NCI-H1694 (cell line): ENCODE results near the gene GUCY1B1.
"Not testable (repeated sequence)": the region's sequence is repeated elsewhere in the genome, so short reads cannot be mapped to it uniquely, and the experiment has no call there.

Source experiments
- DNase-seq: peaks from one replicate; lab custom pipeline; 2025; lab: John Stamatoyannopoulos, UW

GUCY1B1 gene

DNA sequence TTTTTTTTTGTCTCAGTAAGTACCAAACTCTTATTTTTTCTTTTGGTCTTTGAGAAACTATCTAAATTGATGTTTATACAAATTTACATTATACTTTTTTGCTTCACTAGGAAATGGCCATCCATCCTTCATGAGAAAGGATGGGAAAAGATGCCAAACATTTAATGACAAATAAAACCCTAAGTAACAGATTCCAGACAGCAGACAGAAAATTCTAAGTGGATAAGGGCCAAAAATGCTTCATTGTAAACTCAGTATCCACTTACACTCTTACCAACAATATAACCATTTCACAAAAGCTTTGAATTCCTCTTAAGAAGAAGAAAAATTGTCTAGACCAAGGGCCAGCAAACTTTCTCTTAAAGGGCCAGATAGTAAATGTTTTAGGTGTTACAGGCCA is 3.5 kb downstream of the GUCY1B1 start:
- DNase-seq, result no peak

DNA sequence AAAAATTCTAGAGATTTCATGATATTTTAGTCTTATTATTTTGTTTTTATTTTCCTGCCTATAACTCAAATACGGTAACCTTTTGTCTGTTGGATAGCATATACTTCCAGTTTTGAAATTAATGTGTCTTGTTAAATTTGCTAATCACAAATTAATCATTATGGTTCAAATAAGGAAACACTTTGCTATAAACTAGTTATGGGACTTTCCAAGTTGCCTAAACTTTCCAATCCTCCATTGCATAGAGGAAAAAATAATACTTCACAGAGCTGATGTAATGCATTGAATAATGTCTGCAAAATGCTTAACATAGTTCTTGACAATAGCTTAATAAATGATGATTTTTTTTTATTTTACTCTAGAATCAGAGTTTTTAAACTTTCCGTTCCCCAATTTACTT is 4.7 kb downstream of the GUCY1B1 start:
- DNase-seq, result no peak

DNA sequence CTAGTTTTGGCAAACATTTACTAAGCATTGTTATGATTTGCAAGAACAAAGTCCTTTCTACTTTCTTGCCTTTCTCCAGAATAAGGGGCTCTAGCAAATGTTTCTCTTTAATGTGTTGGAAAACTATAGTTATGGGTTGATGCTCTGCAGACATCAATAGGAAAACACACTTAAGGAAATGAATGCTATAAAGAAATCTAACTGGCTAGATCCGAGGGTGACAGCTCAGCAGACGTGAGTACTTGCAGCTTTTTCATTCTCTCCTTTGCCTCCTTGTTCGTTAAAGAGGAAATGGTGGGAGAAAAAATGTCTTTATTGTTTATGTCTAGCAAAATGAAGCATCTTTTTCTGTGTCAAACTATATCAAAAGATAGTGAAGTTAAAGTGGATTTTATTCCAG is 6.3 kb downstream of the GUCY1B1 start:
- DNase-seq, result no peak

DNA sequence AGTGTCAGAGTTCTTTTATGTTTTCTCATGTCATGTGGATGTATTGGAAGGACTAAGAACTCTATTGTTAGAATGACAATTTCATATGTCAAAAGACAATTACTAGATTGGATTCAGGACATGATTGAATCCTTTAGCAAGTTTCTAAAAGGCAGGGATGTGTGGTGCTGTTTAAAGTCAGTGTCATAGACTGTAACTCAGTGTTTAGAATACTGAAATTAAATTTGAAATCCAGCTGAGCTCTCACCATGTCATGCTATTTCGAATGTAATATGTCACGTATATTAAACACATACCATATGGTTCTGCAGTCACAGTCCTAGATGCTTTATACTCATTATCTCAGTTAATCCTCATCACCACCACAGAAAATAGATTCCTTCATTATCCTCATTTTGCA is 7.8 kb downstream of the GUCY1B1 start:
- no peak for DNase-seq

DNA sequence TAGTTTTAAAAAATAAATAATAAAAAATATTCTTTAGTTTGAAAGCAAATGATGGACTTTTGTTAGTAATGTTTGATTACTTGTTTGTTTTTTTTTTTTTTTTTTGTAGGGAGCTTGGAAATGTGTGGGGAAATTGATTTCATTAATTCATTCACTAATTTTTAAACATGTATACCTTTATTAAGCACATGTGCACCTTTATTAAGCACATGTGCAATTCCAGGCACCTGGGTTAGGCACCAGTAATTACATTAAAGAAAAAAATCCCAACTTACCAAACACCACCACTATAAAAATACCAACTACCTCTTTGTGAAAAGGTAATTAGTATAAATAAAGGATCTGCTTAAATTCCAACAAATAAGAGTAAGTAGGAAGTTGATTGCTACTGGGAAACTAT is 9.5 kb downstream of the GUCY1B1 start:
- no peak for DNase-seq

DNA sequence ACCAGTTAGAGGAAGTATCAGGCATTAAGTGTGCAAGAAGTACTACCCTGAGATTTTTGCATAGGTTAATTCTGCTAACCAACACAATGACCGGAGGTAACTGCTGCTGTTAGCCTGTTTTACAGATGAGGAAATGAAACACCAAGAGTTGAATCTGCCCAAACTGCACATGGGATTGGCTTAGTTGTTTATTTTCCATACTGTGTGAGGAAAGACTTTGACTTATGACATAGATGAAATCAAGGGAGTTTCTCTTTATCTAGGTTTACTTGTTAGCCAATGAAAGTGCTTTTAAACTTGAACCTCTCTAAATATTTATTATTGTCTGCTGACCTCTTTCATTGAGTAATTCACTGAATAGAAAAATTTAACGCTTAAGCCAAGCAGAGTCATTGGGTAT is 10.3 kb downstream of the GUCY1B1 start:
- no peak for DNase-seq

DNA sequence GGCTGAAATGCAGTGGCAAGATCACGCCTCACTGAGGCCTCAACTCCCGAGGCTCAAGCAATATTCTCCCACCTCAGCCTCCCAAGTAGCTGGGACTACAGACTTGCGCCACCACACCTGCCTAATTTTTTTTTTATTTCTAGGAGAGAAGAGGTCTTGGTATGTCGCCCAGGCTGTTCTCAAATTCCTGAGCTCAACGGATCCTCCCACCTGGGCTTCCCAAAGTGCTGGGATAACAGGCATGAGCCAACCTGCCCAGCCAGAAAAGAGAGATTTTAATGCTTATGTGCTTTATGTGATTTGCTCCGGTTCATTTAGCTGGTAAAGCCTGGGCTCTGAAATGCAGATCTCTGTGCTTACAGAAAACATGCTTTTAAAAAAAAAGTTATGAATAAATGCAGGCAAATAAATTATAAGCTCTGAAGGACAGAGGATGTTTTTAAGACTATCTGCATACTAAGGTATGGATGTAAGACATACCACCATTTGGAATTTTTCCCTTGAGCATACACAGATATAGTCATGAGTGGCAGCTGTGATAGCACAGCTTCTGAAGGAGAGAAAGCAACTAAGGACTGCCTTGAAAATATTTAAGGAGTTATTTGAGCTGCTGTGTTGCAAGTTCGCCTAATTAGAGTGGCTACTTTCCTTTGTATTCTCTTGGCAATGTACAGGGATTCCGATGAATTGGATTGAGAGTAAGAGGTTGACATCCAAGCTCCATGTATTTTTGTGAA is 13.8 kb downstream of the GUCY1B1 start:
- no peak for DNase-seq

- DNase-seq, result no peak
Measured at GRCh38 chr4:155773196-155773800, 14.5 kb downstream of the GUCY1B1 start.

DNA sequence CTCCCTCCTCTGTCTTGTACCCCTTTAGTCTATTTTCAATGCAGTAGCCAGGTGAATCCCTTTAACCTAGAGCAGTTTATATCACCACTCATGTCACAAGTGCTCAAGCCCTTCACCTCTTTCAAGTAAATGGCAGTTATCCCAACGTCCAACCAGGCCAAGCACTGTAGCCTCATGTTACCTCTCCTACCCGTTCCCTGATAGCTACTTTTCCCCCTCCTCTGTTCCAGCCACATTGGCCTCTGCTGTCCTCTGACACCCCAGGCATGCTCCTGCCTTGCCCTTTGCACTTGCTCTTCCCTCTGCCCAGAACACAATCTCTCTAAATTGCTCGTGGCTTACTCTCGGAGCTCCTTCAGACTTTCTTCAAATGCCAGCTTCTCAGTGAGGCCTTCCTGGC is 15.2 kb downstream of the GUCY1B1 start:
- no peak for DNase-seq

DNA sequence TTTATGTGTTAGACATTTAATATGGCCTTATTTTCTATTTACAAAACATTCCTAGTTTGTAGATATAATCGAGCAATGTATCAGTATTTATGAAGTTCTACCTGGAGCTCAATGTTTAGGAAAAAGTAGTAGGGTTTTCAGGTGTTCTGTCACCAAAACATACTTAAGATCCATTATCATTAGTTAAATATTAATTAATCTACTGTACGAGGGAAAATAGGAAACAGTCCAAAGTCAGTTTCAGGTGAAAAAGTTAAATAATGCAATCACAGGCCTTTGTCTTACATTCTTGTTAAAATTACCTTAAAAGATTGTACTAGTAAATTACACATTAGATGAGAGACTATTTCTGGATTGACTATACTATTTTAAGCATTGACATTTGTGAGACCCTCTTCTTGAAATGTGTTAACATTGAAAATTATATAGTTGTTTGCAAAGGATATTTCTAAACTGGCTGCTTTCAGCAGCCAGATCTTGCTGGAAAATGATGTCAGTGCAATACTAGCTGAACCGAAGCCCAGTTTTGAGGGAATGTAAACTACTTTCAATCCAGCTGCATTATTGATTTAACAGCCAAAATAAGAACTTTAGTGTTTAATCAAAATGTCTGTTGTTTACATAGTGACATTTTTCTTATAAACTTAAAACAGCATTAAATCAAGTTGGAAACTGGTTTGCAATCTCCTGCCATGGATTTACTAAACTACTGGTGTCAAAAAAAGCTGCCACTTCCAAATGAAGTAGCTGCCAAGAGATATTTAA is 19.3 kb downstream of the GUCY1B1 start:
- no peak for DNase-seq

- no peak for DNase-seq
Measured at GRCh38 chr4:155780775-155781174, 22.0 kb downstream of the GUCY1B1 start.

DNA sequence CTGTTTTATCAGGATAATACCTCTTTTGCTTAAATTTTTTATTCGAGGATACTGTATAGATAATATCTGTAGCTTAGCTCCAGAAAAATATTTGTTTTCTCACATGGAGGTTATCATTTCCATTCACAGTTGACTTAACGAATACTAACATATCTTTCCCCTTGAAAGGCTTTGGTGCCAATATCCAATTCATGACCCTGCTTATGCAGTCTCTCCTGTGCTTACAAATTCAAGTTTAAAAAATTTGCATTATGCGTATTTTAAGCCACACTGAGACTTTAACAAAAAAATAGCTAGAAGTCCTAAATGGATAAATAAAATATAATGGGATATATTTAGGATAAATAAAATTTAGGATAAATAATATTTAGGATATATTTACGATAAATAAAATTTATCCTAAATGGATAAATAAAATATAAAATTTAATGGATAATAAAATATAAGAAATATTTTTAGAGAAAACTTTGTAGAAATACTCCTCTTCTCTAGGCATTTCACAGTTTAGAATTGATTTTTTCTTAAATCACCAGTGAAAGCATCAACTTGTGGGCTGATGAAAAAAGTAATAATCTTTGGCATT is 22.5 kb downstream of the GUCY1B1 start:
- DNase-seq, result no peak

- DNase-seq, result no peak
Measured at GRCh38 chr4:155784637-155785036, 25.8 kb downstream of the GUCY1B1 start.

DNA sequence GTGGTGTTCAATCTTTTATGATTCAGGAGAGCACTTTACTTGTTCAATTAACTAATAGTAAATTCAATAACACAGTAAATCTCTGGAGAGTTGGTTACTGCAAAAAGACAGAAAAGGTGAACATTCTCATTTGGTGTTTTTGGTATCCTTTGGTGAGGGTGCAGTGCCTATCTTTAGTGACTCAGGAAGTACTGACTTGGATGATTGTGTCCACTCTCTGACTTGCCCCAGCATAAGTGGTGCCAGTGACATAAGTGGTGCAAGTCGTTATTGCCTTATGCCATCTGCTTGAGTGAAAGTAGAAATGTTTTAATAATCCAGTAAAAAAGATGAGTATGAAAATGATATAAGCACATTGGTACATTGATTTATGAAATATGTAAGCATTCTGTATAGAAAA is 27.0 kb downstream of the GUCY1B1 start:
- no peak for DNase-seq

DNA sequence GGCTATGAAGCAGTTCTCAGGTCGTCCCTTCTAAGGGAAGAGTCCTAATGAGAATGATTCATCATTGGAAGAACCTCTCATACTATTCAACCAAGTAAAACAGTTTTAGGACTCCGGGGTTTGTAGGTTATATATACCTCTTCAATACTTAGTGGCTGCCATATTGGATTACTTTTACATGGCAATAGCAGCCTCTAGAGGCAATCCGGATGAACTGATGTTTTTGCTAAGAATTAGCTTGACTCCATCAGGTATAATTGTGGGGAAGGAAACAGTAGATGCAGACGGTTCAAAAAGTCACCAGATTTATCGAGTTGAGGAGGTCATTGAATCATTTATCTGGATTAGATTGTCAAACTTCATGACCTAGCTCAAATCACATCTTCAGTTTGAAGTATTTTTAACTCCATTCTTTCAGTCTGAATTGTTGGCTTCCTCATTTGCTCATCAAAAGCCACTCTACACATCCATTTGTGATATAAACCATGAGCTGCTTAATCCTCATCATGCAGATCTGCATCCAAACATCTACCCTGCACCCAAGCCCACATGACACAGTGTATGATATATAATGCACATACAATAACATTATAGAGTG is 28.4 kb downstream of the GUCY1B1 start:
- peak; percentile 13 for DNase-seq

DNA sequence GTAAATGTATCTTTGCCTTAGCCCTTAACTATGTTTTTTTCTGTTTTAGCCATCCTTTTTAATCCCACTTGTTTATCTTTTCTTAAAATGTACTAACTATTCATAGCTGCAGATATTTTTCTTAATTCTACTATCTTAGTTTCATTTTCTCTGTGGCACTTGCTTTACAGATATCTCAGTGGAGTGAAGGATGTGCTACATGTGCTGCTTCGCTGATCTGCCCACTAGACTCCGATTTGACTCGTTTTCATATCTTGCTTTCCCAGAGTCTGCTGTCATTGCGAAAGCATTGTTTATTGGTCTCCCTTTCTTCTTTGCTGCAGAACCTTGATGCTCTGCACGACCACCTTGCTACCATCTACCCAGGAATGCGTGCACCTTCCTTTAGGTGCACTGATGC is 30.6 kb downstream of the GUCY1B1 start:
- DNase-seq, result no peak

DNA sequence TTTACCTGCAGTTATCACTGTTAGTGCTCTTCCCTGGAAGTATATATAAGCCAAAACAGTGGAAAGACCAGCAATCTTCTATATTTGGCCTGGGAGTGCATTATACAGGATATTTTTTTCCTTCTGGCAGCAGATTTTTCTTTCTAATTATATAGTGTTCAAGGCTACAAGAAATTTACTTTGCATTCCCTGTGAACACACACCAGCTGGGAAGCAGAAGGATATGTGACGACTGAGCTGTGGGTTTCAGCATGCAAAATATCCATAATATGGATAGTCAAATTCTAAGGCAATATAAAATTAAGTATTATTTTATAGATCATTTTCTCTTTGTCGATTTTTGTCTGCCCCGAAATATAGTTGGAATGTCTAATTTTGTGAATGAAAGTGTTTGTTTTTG is 31.2 kb downstream of the GUCY1B1 start:
- no peak for DNase-seq

DNA sequence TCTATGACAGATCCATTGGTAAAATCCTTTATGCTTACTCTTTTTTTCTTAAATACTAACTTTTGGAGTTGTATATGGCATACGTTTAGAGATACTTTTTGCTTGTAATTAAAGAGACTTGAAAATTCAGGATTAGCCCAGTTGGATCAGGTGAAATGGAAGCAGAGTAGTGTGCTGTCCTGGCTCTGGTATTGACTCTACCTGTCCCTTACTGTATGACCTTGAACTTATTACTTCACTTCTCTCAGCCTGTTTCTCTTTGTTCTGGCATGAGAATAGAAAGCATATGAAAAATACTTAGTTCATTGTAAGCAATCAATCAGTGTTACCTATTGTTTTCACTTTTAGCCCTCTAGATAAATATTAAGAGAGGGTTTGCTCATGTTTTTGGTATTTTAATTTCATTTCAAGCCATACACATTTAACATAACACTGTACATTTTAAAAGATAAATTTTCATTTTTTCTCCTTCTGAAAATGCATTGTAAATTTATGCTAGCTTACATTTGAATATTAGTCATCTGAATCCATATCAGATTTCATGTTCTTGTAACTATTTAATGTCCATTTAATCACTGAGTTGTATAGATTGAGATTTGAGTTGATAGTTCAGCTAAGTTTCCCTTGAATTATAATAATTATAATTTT is 35.9 kb downstream of the GUCY1B1 start:
- no peak for DNase-seq

DNA sequence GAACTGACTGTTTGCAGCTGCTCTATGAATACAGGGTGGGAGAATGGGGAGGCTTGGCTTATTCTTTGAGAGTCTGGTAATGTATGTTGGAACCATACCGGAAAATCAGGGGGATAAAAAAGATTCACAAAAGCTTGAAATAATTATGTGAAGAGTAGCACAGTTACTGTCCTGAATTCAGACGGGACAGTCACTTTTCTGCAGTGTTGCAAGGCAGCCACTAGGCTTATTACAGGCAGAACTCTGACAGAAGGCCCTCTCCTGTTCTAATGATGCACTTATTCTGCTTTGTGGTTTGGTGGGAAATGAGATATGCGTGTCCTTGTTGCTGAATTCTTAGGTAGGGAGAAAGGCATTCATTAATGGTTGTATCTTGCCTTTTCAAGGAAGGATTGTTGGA is 37.2 kb downstream of the GUCY1B1 start:
- no peak for DNase-seq

- not testable (repeated sequence) for DNase-seq
Measured at GRCh38 chr4:155797581-155797980, 38.8 kb downstream of the GUCY1B1 start.

- no peak for DNase-seq
Measured at GRCh38 chr4:155799116-155799793, 40.4 kb downstream of the GUCY1B1 start.

GRCh38 chr4:155799794-155800123 is 40.9 kb downstream of the GUCY1B1 start:
- DNase-seq, result no peak
